ENCODE data around the gene SAMD14. TPM values are rescaled to one million over a fixed set of nuclear protein-coding genes. Genes with fewer than 3 reads are reported as not detected.

SAMD14 gene
- total RNA-seq, 1 experiment from 2014 or later, result 5.9 TPM

GRCh38 chr17:50151041-50151936 lies 21.3 kb upstream of the SAMD14 start:
- POLR2A ChIA-PET, result interaction anchor here (0.7 to 1.9 kb wide), 4 partner anchors 10 to 57 kb away, joined by 3 to 22 read pairs (median 4); no protein-coding TSS in a partner anchor
- CTCF ChIA-PET, result interaction anchor here (0.5 to 6.2 kb wide), 24 partner anchors 10 to 246 kb away, joined by 3 to 52 read pairs (median 8); partner anchors contain the start of genes LRRC59, PDK2, SAMD14 and SGCA
- peak overlapping the region; percentile 75 for H3K4me3 Mint-ChIP-seq
- peak overlapping the region; percentile 95 for H3K27ac Mint-ChIP-seq
- no peaks in the 10 kb centered on the region for H3K36me3 Mint-ChIP-seq
- H3K4me1 Mint-ChIP-seq, result peaks cover 38% of the 10 kb centered on the region
- no peak; the same call in 1 of the 2 replicates for TF ChIP-seq MAX (CRISPR knock-in tag; IDR thresholded peaks at IDR 0.05)
- peak; percentile 56; the same call in 1 of the 2 replicates for TF ChIP-seq SP1 (CRISPR knock-in tag; conservative IDR thresholded peaks at IDR 0.05)
- TF ChIP-seq JUN (CRISPR knock-in tag; IDR thresholded peaks at IDR 0.05), result no peak
- TF ChIP-seq MYBL2 (CRISPR knock-in tag; IDR thresholded peaks at IDR 0.05), result no peak
- no peak for TF ChIP-seq IRF2 (CRISPR knock-in tag; IDR thresholded peaks at IDR 0.05; ENCODE audit: borderline replicate concordance, low read depth)
- TF ChIP-seq USF1 (CRISPR knock-in tag; IDR thresholded peaks at IDR 0.05), result no peak
- TF ChIP-seq ZNF396 (CRISPR knock-in tag; IDR thresholded peaks at IDR 0.05; ENCODE audit: borderline replicate concordance), result no peak
- peak; percentile 92 for DNase-seq (ENCODE audit: low spot score)
- peaks cover 19% of the 10 kb centered on the region for H3K27me3 Mint-ChIP-seq (ENCODE audit: low read depth)
- H3K9me3 Mint-ChIP-seq, result no peaks in the 10 kb centered on the region
- ATAC-seq, result peak; percentile 58

- Mint-ChIP-seq H3K9me3 (no peaks in the 10 kb centered on the region), H3K27me3 (ENCODE audit: low read depth) (peaks cover 19% of the 10 kb centered on the region), H3K36me3 (no peaks in the 10 kb centered on the region), H3K4me3 (peak within 1 kb of the TSS; percentile 75), H3K27ac (peak within 1 kb of the TSS; percentile 95), H3K4me1 (peaks cover 37% of the 10 kb centered on the region)
- POLR2A ChIA-PET, result no interaction called here
- DNase-seq (ENCODE audit: low spot score), result no peak
- TF ChIP-seq E2F5 (CRISPR knock-in tag; IDR thresholded peaks at IDR 0.05) (peak; percentile 58; the same call in 1 of the 2 replicates), NR2C2 (CRISPR knock-in tag; IDR thresholded peaks at IDR 0.05) (no peak)
- ATAC-seq, result no peak
- CTCF ChIA-PET, result interaction anchor here (0.8 to 6.2 kb wide), 17 partner anchors 10 to 124 kb away, joined by 3 to 52 read pairs (median 8); partner anchors contain the start of genes PDK2 and TMEM92
These were observed 20.5 kb upstream of the SAMD14 start, which contains the start of gene PPP1R9B for GRCh38 chr17:50150354-50151040. TSS of gene PPP1R9B (minus strand) at chr17:50150677. CDS start at chr17:50150513, 164 bp downstream.

DNA sequence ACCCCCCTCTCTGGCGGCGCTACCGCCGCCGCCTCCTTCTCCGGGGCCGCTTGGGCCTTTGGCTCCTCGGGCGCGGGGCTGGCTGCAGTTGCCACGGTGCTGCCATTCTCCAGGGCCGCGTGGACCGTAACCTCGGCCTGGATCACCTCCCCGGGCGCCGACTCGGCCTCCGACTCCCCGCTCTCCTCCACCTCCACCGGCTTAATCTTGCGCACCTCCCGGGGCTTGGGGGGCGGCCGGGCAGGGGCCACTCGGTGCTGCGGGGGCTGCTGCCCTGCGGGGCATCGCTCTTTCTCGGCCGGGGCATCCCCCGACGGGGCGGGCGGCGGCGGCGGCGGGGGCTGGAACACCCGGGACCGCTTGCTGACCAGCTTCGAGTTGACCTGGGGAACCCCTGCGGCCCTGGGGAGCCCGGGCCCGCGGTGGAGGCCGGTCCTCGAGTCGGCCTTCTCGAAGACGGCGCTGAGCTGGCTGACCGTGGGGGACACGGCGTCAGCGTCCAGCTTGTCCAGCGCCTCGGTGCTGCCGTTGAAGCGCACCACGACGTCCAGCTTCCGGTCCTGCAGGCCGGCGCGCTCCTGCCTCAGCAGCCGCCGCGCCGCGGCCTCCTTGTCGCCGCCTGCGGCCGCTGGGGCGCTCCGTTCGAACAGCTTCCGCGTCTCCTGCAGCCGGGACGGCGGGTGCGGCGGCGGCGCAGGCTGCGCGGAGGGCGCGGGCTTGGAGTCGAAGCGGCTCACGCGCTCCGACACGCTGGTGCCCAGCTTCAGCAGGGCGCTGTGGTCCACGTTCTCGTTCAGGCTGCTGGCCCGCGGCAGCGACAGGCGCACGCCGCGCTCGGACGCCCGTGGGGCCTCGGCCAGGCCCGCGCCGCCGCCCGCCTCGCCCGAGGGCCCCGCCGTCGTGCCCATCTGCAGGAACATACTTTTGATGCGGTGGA lies 19.7 kb upstream of the SAMD14 start:
- DNase-seq (ENCODE audit: low spot score), result no peak
- peaks cover 33% of the 10 kb centered on the region for H3K4me1 Mint-ChIP-seq
- H3K36me3 Mint-ChIP-seq, result no peaks in the 10 kb centered on the region
- peaks cover 19% of the 10 kb centered on the region for H3K27me3 Mint-ChIP-seq (ENCODE audit: low read depth)
- H3K9me3 Mint-ChIP-seq, result no peaks in the 10 kb centered on the region
- ChIA-PET POLR2A (no interaction called here), CTCF (interaction anchor here (0.8 to 6.2 kb wide), 14 partner anchors 10 to 197 kb away, joined by 3 to 52 read pairs (median 4); partner anchors contain the start of genes PDK2 and TMEM92)
- no peak overlapping the region for H3K27ac Mint-ChIP-seq
- no peak for ATAC-seq
- peak overlapping the region; percentile 80 for H3K4me3 Mint-ChIP-seq
- TF ChIP-seq NFATC4 (CRISPR knock-in tag; IDR thresholded peaks at IDR 0.05) (no peak), ZNF263 (CRISPR knock-in tag; IDR thresholded peaks at IDR 0.05; ENCODE audit: low read depth) (peak; percentile 16), ZNF121 (CRISPR knock-in tag; IDR thresholded peaks at IDR 0.05) (0 out of 2 replicates have a peak, but pooled peaks have one; percentile 18), ATF1 (CRISPR knock-in tag; IDR thresholded peaks at IDR 0.05) (0 out of 2 replicates have a peak, but pooled peaks have one; percentile 51), ETV6 (CRISPR knock-in tag; IDR thresholded peaks at IDR 0.05) (peak; percentile 42; the same call in 1 of the 2 replicates), FOXK1 (CRISPR knock-in tag; IDR thresholded peaks at IDR 0.05) (0 out of 2 replicates have a peak, but pooled peaks have one; percentile 34)
- TF ChIP-seq, protein P1, sequence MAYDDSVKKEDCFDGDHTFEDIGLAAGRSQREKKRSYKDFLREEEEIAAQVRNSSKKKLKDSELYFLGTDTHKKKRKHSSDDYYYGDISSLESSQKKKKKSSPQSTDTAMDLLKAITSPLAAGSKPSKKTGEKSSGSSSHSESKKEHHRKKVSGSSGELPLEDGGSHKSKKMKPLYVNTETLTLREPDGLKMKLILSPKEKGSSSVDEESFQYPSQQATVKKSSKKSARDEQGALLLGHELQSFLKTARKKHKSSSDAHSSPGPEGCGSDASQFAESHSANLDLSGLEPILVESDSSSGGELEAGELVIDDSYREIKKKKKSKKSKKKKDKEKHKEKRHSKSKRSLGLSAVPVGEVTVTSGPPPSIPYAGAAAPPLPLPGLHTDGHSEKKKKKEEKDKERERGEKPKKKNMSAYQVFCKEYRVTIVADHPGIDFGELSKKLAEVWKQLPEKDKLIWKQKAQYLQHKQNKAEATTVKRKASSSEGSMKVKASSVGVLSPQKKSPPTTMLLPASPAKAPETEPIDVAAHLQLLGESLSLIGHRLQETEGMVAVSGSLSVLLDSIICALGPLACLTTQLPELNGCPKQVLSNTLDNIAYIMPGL (CRISPR knock-in tag; IDR thresholded peaks at IDR 0.05), result peak; percentile 47
- TF ChIP-seq, protein P2, sequence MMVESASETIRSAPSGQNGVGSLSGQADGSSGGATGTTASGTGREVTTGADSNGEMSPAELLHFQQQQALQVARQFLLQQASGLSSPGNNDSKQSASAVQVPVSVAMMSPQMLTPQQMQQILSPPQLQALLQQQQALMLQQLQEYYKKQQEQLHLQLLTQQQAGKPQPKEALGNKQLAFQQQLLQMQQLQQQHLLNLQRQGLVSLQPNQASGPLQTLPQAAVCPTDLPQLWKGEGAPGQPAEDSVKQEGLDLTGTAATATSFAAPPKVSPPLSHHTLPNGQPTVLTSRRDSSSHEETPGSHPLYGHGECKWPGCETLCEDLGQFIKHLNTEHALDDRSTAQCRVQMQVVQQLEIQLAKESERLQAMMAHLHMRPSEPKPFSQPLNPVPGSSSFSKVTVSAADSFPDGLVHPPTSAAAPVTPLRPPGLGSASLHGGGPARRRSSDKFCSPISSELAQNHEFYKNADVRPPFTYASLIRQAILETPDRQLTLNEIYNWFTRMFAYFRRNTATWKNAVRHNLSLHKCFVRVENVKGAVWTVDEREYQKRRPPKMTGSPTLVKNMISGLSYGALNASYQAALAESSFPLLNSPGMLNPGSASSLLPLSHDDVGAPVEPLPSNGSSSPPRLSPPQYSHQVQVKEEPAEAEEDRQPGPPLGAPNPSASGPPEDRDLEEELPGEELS (CRISPR knock-in tag; IDR thresholded peaks at IDR 0.05), result peak; percentile 81
- TF ChIP-seq, protein P3, sequence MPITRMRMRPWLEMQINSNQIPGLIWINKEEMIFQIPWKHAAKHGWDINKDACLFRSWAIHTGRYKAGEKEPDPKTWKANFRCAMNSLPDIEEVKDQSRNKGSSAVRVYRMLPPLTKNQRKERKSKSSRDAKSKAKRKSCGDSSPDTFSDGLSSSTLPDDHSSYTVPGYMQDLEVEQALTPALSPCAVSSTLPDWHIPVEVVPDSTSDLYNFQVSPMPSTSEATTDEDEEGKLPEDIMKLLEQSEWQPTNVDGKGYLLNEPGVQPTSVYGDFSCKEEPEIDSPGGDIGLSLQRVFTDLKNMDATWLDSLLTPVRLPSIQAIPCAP (CRISPR knock-in tag; IDR thresholded peaks at IDR 0.05), result no peak

All from WTC11 (cell line).